HG03432 (cell line): ENCODE results near the gene SDK1.
"Not testable (repeated sequence)": the region's sequence is repeated elsewhere in the genome, so short reads cannot be mapped to it uniquely, and the experiment has no call there.

ENCODE experiments used
- ATAC-seq: cut with Tn5 transposase; IDR thresholded peaks from one replicate; pipeline ENCODE4 v1.9.1; 2021; ENCODE audit warnings: mild to moderate bottlenecking, moderate library complexity; ENCODE audit not compliant: unreplicated experiment

SDK1 gene

GRCh38 chr7:4308205-4308590, 1007.1 kb downstream of the SDK1 start:
- ATAC-seq, result no peak

- ATAC-seq, result not testable (repeated sequence)
Observed at GRCh38 chr7:4313911-4314310, 1012.9 kb downstream of the SDK1 start.

- not testable (repeated sequence) for ATAC-seq
Observed at GRCh38 chr7:4314316-4314715, 1013.3 kb downstream of the SDK1 start.
